Activated naive CD4-positive, alpha-beta T cell (primary cell): Measurements from ENCODE around the gene SINHCAF.
"Not testable (repeated sequence)": the region's sequence is repeated elsewhere in the genome, so short reads cannot be mapped to it uniquely, and the experiment has no call there.

Experiments
- DNase-seq, 4 experiments: peaks; one replicate each; lab custom pipeline; 2025; lab: John Stamatoyannopoulos, UW

SINHCAF gene, protein sequence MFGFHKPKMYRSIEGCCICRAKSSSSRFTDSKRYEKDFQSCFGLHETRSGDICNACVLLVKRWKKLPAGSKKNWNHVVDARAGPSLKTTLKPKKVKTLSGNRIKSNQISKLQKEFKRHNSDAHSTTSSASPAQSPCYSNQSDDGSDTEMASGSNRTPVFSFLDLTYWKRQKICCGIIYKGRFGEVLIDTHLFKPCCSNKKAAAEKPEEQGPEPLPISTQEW

DNA sequence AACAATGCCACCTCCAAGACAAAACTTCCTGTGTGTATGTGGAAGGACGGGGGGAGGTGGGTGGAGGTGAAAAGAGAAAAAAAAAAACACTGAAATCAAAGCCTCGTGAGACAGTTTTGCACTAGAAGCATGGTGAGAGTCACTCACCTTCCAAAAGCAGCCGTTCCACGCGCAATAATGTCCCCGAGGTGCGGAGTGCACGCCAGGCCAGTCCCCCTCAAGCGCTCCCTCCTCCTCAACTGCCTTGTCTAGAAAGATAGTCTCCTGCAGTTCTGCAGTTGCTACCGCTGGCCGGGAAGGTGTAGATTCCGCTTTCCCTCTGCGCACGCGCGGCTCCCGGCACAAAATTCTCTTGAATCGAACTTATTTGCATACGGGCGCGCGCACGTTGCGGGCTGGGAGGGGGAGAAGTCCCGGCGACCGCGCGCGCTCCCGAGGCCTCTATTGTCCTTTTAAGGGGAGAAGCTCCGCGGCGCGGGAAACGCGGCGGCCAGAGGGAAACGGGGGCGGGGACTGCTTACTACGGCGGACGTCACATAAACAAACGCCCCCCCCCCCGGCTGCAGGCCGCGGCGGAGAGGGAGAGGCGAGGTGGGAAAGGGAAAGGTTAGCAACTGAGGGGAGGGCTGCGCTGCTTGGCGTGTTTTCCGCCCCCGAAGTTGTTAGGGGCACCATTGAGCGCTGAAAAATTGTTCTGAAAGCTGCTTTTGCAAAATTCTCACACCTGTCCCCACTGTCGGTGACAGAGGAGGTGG lies at the start of gene SINHCAF:
TSS of gene SINHCAF (minus strand) at position 274 of the 755 bp plus-strand sequence. CDS start 27,946 bp downstream, outside the sequence.
- DNase-seq = peak; percentile 95 to 99 (median 98)

- not testable (repeated sequence) for DNase-seq
Measured at GRCh38 chr12:31375422-31375821, 49.5 kb upstream of the SINHCAF start.

DNA sequence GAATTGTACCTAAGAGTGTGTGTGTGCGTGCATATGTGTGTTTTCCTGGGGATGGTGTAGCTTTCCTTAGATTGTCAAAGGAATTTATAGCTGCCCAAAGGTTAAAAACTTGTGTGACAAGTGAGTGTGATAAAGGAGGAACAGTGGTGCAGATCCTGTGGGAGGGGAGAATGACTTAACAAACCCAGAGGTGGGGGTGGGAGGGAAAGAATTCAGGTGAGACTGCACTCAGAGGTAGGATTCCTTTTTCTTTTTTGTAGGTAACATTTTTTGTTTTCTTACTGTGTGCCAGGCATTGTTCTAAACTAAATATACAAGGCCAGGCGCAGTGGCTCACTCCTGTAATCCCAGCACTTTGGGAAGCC lies 45.3 kb upstream of the SINHCAF start:
- no peak for DNase-seq

- no peak for DNase-seq
Measured at GRCh38 chr12:31370531-31371255, 44.7 kb upstream of the SINHCAF start.

- DNase-seq = no peak
Measured at GRCh38 chr12:31369712-31370521, 44.0 kb upstream of the SINHCAF start.

DNA sequence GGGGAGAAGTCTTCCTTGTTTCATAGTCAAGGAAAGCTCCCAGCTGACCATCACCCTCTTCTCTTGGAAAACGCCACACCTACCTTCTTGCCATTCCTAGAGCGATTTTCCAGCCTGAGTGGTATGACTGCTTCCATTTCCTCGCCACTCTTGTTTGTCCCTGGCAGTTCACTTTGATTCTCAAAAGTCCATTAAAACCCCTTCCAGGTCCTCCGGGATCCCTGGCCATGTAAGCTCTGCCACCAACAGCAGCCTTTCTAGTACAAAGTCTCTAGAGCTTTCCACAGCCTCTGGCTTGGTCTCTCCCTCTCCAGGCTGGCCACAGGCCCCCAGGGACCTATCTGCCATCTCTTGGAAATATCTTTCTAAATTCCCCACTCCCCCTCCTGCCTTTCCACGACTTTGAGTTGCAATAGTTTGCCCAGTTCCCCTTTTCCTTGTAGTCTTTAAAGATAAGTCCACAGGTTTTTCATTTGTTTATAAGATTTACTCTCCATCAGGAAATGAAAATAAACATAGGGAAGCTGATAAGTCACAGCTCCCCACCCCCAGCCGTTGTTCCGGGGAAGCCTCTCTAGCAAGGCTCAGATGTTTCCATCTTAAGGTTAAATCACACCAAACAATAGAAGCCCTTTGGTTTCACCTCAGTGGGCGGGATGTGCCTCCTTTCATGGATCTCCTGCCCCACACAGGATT lies 42.9 kb upstream of the SINHCAF start:
- no peak for DNase-seq

DNA sequence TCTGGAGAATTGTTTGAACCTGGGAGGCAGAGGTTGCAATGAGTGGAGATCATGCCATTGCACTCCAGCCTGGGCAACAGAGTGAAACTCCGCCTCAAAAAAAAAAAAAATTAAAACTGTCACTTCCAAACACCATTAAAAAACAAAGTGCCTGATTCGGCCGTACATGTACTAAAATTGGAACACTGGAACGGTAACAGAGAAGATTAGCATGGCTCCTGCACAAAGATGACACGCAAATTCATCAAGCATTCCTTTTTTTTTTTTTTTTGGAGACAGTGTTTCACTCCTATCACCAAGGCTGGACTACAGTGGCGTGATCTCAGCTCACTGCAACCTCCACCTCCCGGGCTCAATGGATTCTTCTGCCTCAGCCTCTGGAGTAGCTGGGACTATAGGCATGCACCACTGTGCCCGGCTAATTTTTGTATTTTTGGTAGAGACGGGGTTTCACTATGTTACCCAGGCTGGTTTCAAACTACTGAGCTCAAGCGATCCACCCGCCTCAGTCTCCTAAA lies 40.2 kb upstream of the SINHCAF start:
- DNase-seq = no peak

GRCh38 chr12:31363831-31364230 lies 37.9 kb upstream of the SINHCAF start:
- DNase-seq = no peak

DNA sequence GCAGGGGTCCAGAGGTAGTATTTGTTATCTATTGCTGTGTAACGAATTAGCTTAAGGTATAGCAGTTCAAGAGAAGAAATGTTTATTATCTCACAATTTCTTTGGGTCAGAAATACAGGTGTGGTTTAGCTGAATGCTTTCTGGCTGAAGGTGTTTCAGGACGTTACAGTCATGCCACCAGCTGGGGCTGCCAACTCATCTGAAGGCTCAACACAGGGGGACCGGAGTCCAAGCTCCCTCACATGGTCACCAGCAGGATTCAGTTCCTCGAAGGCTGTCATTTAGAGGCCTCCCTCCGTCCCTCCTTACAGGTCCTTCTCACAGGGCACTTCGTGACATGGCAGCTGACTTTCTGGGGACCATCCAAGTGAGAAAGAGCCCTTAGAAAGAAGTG lies 37.5 kb upstream of the SINHCAF start:
- no peak for DNase-seq

DNA sequence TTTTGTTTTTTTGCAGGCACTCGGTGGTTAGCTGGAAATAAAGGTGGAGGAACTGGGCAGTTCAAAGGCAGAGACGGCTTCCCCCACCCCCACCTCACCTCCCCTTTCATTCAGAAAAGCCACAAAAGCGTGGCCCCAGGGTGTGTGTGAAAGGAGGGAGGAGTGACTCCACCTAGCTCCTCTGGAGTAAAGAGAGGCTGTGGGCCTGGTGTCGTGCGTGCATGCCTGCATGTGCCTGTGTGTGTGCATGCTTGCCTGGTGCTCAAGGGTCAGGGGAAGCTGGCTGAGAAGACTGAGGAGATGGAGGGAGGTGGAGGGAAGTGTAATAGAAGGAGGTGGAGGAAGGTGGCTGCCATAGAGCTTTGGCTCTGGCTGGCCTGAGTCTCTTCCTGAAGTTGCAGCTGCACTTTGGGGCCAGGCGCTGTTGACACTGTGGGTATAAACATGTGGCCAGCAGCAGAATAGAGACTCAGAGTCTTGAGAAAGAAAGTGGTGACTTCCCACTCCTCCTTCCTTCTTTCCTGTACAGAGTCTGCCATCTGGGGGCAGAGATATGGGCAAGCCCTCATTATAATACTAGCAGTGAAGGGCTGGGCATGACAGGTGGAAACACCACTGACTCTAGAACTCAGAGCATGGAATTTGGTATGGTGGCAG lies 36.9 kb upstream of the SINHCAF start:
- no peak for DNase-seq

- DNase-seq = no peak
Measured at GRCh38 chr12:31362115-31362758, 36.3 kb upstream of the SINHCAF start.

DNA sequence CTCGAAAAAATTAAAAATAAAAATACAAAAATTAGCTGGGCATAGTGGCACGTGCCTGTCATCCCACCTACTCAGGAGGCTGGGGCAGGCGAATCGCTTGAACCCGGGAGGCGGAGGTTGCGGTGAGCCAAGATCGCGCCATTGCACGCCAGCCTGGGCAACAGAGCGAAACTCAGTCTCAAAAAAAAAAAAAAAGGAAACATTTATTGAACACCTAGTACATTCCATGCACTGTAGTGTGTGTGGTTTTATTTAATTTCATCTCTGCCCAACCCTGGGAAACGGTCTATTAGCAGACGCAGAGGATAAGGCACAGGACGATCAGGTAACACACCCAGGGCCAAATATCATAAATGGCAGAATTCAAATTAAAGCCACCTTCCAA lies 35.8 kb upstream of the SINHCAF start:
- no peak for DNase-seq

- DNase-seq = no peak
Measured at GRCh38 chr12:31355747-31356107, 29.8 kb upstream of the SINHCAF start.

- DNase-seq = no peak
Measured at GRCh38 chr12:31353750-31354708, 28.1 kb upstream of the SINHCAF start.

- no peak for DNase-seq
Measured at GRCh38 chr12:31346267-31346666, 20.3 kb upstream of the SINHCAF start.

DNA sequence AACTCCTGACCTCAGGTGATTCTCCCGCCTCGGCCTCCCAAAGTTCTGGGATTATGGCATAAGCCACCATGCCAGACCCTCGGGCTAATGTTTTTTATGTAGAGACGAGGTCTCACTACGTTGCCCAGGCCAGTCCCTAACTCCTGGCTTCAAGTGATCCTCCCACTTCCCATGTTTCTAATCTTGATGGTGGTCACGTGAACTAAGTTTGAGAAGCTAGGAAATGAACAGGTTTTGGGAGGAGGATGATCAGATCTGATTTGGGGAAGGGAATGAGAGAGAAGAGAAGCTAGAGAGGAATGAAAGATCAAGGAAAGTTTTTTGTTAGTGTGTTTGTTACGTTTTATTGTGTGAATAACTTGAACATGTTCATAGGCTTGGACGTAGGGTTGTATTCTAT lies 17.2 kb upstream of the SINHCAF start:
- DNase-seq = no peak

- no peak for DNase-seq
Measured at GRCh38 chr12:31342286-31342685, 16.3 kb upstream of the SINHCAF start.

- no peak for DNase-seq
Measured at GRCh38 chr12:31339831-31340622, 14.1 kb upstream of the SINHCAF start.
